GM23338 (cell line): ENCODE measurements around the gene METTL6. TPM values are rescaled to one million over a fixed set of nuclear protein-coding genes. Genes with fewer than 3 reads are reported as not detected.

Experiments used
- ATAC-seq: fragments of 200-7000 bp; cut with Tn5 transposase; 3 replicates; pipeline ENCODE4 v1.9.1; 2020
- DNase-seq: peaks from one replicate; pipeline ENCODE4 v3.0.0-alpha.2; 2015; ENCODE audit warnings: low spot score
- H2AFZ ChIP-seq: fragments of 200-600 bp; sonication (generic); 2 replicates; pipeline ENCODE4 v1.8.0; 2016; ENCODE audit warnings: antibody characterized with exemption, mild to moderate bottlenecking, moderate library complexity
- H3F3A ChIP-seq: fragments of 200-600 bp; sonication (generic); replicated peaks from 2 replicates; pipeline ENCODE4 v1.8.0; 2017; ENCODE audit warnings: antibody characterized with exemption, mixed run types, low read depth
- H3K27ac ChIP-seq: fragments of 200-600 bp; sonication (generic); 2 replicates; pipeline ENCODE4 v1.6.1; 2016; ENCODE audit warnings: low read depth
- H3K27me3 ChIP-seq: fragments of 200-600 bp; sonication (generic); 2 replicates; pipeline ENCODE4 v1.8.0; 2016; ENCODE audit warnings: mild to moderate bottlenecking, mixed run types, moderate library complexity; ENCODE audit not compliant: insufficient read depth
- H3K36me3 ChIP-seq: fragments of 200-600 bp; sonication (generic); 2 replicates; pipeline ENCODE4 v1.8.0; 2016; ENCODE audit warnings: mild to moderate bottlenecking; ENCODE audit not compliant: insufficient read depth
- H3K4me1 ChIP-seq: fragments of 200-600 bp; sonication (generic); 2 replicates; pipeline ENCODE4 v1.8.0; 2016; ENCODE audit warnings: mild to moderate bottlenecking, moderate library complexity; ENCODE audit not compliant: insufficient read depth
- H3K4me2 ChIP-seq: fragments of 200-600 bp; sonication (generic); 2 replicates; pipeline ENCODE4 v1.7.1; 2017; ENCODE audit warnings: mixed run types
- H3K4me3 ChIP-seq: fragments of 200-600 bp; sonication (generic); 2 replicates; pipeline ENCODE4 v1.6.1; 2016; ENCODE audit warnings: mixed run types
- H3K79me2 ChIP-seq: fragments of 200-600 bp; sonication (generic); replicated peaks from 2 replicates; pipeline ENCODE4 v1.8.0; 2017; ENCODE audit warnings: mild to moderate bottlenecking; ENCODE audit not compliant: insufficient read depth
- H3K9me2 ChIP-seq: fragments of 200-600 bp; sonication (generic); 2 replicates; pipeline ENCODE4 v1.8.0; 2017; ENCODE audit not compliant: insufficient read depth
- H4K20me1 ChIP-seq: fragments of 200-600 bp; sonication (generic); replicated peaks from 2 replicates; pipeline ENCODE4 v1.8.0; 2017; ENCODE audit warnings: mild to moderate bottlenecking; ENCODE audit not compliant: insufficient read depth
- H3K27ac Mint-ChIP-seq: 2 replicates; pipeline ENCODE4 v1.8.0; 2020; ENCODE audit warnings: inconsistent platforms, mild to moderate bottlenecking, moderate library complexity, mixed read lengths
- H3K27me3 Mint-ChIP-seq: 3 replicates; pipeline ENCODE4 v1.8.0; 2022; ENCODE audit warnings: low read depth, mild to moderate bottlenecking, moderate library complexity, mixed read lengths, inconsistent platforms; ENCODE audit not compliant: insufficient read depth, poor library complexity
- H3K36me3 Mint-ChIP-seq: 3 replicates; pipeline ENCODE4 v1.8.0; 2021; ENCODE audit warnings: low read depth, mild to moderate bottlenecking, inconsistent platforms, moderate library complexity, mixed read lengths
- H3K4me1 Mint-ChIP-seq: 3 replicates; pipeline ENCODE4 v1.8.0; 2020; ENCODE audit warnings: mild to moderate bottlenecking, inconsistent platforms, mixed read lengths
- H3K4me3 Mint-ChIP-seq: 3 replicates; pipeline ENCODE4 v1.8.0; 2021; ENCODE audit warnings: moderate library complexity, mild to moderate bottlenecking, inconsistent platforms, mixed read lengths
- H3K9me3 Mint-ChIP-seq: 3 replicates; pipeline ENCODE4 v1.8.0; 2020; ENCODE audit warnings: moderate library complexity, mild to moderate bottlenecking, inconsistent platforms, mixed read lengths
- CREB1 ChIP-seq: fragments of 250-450 bp; sonication (Bioruptor Pico); IDR thresholded peaks from 2 replicates; pipeline ENCODE4 v1.5.0; 2020; ENCODE audit warnings: low read depth, mild to moderate bottlenecking, moderate library complexity
- EZH2 ChIP-seq: fragments of 200-600 bp; sonication (generic); IDR thresholded peaks from one replicate; pipeline ENCODE4 v1.8.0; 2017; ENCODE audit warnings: antibody characterized with exemption, mild to moderate bottlenecking, low read depth; ENCODE audit not compliant: unreplicated experiment
- EZH2phosphoT487 ChIP-seq: fragments of 200-600 bp; sonication (generic); IDR thresholded peaks from one replicate; pipeline ENCODE4 v1.8.1; 2018; ENCODE audit warnings: antibody characterized with exemption; ENCODE audit not compliant: unreplicated experiment
- JUNB ChIP-seq: IDR thresholded peaks from one replicate; pipeline ENCODE4 v1.6.1; 2016; ENCODE audit warnings: antibody characterized with exemption; ENCODE audit not compliant: unreplicated experiment
- NANOG ChIP-seq: IDR thresholded peaks from 2 replicates; pipeline ENCODE4 v1.6.1; 2016; ENCODE audit warnings: antibody characterized with exemption, borderline replicate concordance
- POLR2AphosphoS5 ChIP-seq: IDR thresholded peaks from 2 replicates; pipeline ENCODE4 v1.6.1; 2016; ENCODE audit warnings: antibody characterized with exemption, low read depth
- STAT1 ChIP-seq: IDR thresholded peaks from one replicate; pipeline ENCODE4 v1.6.1; 2016; ENCODE audit warnings: antibody characterized with exemption; ENCODE audit not compliant: unreplicated experiment
- ZNF114 ChIP-seq: fragments of 250-450 bp; sonication (Bioruptor Pico); IDR thresholded peaks from 2 replicates; pipeline ENCODE4 v1.5.0; 2020; ENCODE audit warnings: mild to moderate bottlenecking, moderate library complexity
- ZNF331 ChIP-seq: fragments of 250-450 bp; sonication (Bioruptor Pico); IDR thresholded peaks from 2 replicates; pipeline ENCODE4 v1.5.0; 2020; ENCODE audit warnings: low read depth, mild to moderate bottlenecking, moderate library complexity
- ZNF462 ChIP-seq: fragments of 250-450 bp; sonication (Bioruptor Pico); IDR thresholded peaks from 2 replicates; pipeline ENCODE4 v1.5.0; 2020; ENCODE audit warnings: mild to moderate bottlenecking, moderate library complexity
- polyA plus RNA-seq: library from polyadenylated mRNA; unstranded; fragments of >200 nt; fragmentation: Nextera tagmentation; extraction: Ambion mirVana; gene quantifications from 2 replicates; pipeline ENCODE4 v1.2.1, GENCODE V29; 2016
- total RNA-seq: library from RNA; depleted of rRNA; stranded (reverse); fragments of >200 nt; shearing (Covaris generic); gene quantifications from 2 replicates; pipeline ENCODE4 v1.2.3, GENCODE V29; 2014
- TF ChIP-seq, protein P1 (sequence below): IDR thresholded peaks from 2 replicates; pipeline ENCODE4 v1.6.1; 2016; ENCODE audit warnings: antibody characterized with exemption
- TF ChIP-seq, protein P2 (sequence below), 2 experiments: fragments of 200-600 bp in 1 of 2; sonication (generic) in 1 of 2; conservative IDR thresholded peaks; 2 replicates each; pipeline versions ENCODE4 v1.5.1 to v1.6.1; 2016 to 2017; ENCODE audit warnings: antibody characterized with exemption in 2 of 2, low read depth in 2 of 2, mild to moderate bottlenecking in 2 of 2, moderate library complexity in 1 of 2
- TF ChIP-seq, protein P3 (sequence below): IDR thresholded peaks from one replicate; pipeline ENCODE4 v1.6.1; 2018; ENCODE audit warnings: antibody characterized with exemption; ENCODE audit not compliant: unreplicated experiment

METTL6 gene
- total and polyA plus RNA-seq, 2 experiments from 2014 or later: 15.1 to 17.8 TPM

- Mint-ChIP-seq H3K36me3 (no peaks in the 10 kb centered on the region; the same call in 2 of the 3 replicates), H3K4me1 (no peaks in the 10 kb centered on the region), H3K27ac (no peak overlapping the region; the same call in 1 of the 2 replicates), H3K27me3 (peaks cover 2% of the 10 kb centered on the region), H3K4me3 (no peak overlapping the region), H3K9me3 (no peaks in the 10 kb centered on the region)
- Histone ChIP-seq H3K9me2 (no peaks in the 10 kb centered on the region), H3F3A (no peaks in the 10 kb centered on the region), H3K27ac (no peak overlapping the region), H3K4me3 (no peak overlapping the region), H3K27me3 (no peaks in the 10 kb centered on the region), H3K4me1 (no peaks in the 10 kb centered on the region), H3K36me3 (no peaks in the 10 kb centered on the region), H3K4me2 (no peak overlapping the region), H2AFZ (no peak overlapping the region), H4K20me1 (no peaks in the 10 kb centered on the region), H3K79me2 (no peaks in the 10 kb centered on the region)
- ATAC-seq (no peak), DNase-seq (no peak)
- TF ChIP-seq EZH2 (no peak), STAT1 (no peak), EZH2phosphoT487 (no peak), POLR2AphosphoS5 (no peak), ZNF462 (CRISPR knock-in tag) (no peak), ZNF331 (no peak), CREB1 (CRISPR knock-in tag) (no peak), JUNB (no peak), ZNF114 (no peak), NANOG (no peak)
- TF ChIP-seq, protein P1, sequence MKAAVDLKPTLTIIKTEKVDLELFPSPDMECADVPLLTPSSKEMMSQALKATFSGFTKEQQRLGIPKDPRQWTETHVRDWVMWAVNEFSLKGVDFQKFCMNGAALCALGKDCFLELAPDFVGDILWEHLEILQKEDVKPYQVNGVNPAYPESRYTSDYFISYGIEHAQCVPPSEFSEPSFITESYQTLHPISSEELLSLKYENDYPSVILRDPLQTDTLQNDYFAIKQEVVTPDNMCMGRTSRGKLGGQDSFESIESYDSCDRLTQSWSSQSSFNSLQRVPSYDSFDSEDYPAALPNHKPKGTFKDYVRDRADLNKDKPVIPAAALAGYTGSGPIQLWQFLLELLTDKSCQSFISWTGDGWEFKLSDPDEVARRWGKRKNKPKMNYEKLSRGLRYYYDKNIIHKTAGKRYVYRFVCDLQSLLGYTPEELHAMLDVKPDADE: no peak
- TF ChIP-seq, protein P2, sequence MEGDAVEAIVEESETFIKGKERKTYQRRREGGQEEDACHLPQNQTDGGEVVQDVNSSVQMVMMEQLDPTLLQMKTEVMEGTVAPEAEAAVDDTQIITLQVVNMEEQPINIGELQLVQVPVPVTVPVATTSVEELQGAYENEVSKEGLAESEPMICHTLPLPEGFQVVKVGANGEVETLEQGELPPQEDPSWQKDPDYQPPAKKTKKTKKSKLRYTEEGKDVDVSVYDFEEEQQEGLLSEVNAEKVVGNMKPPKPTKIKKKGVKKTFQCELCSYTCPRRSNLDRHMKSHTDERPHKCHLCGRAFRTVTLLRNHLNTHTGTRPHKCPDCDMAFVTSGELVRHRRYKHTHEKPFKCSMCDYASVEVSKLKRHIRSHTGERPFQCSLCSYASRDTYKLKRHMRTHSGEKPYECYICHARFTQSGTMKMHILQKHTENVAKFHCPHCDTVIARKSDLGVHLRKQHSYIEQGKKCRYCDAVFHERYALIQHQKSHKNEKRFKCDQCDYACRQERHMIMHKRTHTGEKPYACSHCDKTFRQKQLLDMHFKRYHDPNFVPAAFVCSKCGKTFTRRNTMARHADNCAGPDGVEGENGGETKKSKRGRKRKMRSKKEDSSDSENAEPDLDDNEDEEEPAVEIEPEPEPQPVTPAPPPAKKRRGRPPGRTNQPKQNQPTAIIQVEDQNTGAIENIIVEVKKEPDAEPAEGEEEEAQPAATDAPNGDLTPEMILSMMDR (conservative IDR thresholded peaks at IDR 0.05; ENCODE audit: low read depth in 2 of 2): no peak
- TF ChIP-seq, protein P3, sequence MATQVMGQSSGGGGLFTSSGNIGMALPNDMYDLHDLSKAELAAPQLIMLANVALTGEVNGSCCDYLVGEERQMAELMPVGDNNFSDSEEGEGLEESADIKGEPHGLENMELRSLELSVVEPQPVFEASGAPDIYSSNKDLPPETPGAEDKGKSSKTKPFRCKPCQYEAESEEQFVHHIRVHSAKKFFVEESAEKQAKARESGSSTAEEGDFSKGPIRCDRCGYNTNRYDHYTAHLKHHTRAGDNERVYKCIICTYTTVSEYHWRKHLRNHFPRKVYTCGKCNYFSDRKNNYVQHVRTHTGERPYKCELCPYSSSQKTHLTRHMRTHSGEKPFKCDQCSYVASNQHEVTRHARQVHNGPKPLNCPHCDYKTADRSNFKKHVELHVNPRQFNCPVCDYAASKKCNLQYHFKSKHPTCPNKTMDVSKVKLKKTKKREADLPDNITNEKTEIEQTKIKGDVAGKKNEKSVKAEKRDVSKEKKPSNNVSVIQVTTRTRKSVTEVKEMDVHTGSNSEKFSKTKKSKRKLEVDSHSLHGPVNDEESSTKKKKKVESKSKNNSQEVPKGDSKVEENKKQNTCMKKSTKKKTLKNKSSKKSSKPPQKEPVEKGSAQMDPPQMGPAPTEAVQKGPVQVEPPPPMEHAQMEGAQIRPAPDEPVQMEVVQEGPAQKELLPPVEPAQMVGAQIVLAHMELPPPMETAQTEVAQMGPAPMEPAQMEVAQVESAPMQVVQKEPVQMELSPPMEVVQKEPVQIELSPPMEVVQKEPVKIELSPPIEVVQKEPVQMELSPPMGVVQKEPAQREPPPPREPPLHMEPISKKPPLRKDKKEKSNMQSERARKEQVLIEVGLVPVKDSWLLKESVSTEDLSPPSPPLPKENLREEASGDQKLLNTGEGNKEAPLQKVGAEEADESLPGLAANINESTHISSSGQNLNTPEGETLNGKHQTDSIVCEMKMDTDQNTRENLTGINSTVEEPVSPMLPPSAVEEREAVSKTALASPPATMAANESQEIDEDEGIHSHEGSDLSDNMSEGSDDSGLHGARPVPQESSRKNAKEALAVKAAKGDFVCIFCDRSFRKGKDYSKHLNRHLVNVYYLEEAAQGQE: no peak
These were observed 23.3 kb upstream of the METTL6 start for GRCh38 chr3:15450438-15451215.
